ENCODE data around the gene ELOVL7.
"Not testable (repeated sequence)": the region's sequence is repeated elsewhere in the genome, so short reads cannot be mapped to it uniquely, and the experiment has no call there.

Gene ELOVL7

DNA sequence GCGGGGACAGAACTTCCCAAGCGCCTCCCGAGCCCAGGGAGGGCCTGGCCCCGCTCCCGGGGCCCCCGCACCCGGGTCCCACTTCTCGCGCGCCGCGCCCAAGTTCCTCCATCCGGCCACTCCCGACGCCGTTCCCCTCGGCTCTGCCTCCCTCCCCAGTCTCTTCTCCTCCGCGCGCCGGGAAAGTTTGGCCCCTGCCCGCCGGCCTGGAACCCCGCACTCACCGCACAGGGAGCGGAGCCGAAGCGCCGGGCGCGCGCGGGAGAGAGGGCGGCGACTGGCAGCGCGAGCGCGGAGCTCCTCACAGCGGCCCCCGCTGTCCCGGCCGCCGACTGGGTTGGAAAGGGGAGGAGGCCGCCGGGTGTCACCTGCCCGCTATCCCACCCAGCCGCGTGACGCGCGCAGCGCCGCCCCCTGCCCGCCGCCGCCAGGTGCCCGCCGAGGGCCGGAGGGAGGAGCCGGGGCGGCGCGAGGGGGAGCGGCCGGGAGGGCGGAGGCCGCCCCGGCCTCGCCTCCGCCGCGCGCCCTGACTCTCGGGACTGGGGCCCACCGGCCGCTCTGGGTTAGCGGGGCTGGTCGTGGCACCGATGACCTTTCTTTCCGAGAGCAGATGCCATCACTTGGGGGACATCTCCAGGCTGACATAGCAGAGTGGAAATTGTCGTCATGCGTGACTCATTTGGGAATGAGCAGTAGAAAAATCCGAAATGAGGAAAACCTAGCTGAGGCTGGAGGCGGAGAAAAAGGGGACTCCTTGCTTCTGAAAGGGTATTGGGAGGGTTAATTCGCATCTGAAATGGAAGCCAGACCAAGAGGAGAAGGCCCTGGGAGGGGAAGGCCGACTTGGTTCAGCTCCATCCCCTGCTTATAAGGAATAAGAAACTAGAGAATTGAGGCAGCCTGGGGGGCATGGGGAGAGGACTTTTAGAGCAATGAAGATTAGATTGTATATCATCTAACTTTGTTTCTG is at the start of gene ELOVL7:
ELOVL7 (minus strand) TSS at position 334 of the 970 bp plus-strand sequence. CDS start 56,872 bp downstream, outside the sequence.
- DNase-seq: no peak

DNA sequence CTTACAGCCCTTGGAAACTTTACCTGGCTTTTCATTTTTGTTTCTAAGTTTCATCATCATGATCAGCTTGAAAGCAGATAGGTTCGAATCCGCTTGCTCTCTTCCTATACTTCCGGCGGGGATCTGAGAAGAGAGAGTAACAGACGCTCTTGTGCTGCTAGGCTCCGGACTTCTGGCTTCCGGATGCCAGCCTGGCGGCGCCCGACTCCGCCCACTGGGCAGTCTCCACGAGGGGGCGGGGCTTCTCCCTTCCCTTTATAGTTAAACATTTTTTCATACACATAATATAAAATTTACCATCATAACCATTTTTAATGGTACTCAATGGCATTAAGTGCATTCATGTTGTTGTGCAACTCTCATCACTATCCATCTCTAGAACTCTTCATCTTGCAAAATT is 49.5 kb upstream of the ELOVL7 start:
- DNase-seq: no peak

DNA sequence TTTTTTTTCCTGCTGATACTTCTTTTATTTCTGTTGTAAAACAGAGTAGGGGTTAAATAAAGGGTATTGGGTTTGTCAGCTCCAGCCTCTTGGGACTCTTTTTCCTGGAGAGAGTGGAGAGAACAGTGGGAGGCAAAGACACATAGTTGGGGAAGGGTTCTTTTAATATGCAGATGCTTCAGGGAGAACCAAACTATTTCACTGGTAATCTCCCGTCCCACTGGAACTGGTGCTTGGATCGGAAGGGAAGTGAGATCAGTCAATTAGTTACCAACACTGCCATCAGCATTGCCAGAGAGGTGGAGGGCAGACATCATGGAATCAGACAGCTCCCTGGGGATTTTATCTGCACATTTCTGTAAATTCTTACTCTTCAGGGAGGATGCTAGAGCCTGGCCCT is 47.6 kb upstream of the ELOVL7 start:
- DNase-seq: no peak

- no peak for DNase-seq
These were observed 44.4 kb upstream of the ELOVL7 start for GRCh38 chr5:60888359-60889061.

- DNase-seq: no peak
These were observed 43.7 kb upstream of the ELOVL7 start for GRCh38 chr5:60887746-60888145.

- no peak for DNase-seq
These were observed 43.0 kb upstream of the ELOVL7 start for GRCh38 chr5:60887096-60887495.

DNA sequence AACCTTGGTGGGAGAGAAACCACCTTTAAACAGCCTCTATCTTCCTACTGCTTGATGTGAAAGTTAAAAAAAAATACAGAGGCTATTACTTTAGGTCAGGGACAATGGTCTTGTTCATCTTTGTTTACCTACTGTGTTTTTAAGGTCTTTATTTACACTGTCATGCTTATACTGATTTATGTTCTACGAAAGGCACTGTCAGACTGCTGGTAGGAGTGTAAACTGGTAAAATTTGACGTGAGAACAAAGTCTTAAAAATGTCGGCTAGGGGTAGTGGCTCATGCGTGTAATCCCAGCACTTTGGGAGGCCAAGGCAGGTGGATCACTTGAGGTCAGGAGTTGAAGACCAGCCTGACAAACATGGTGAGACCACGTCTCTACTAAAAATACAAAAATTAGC is 42.1 kb upstream of the ELOVL7 start:
- DNase-seq: no peak

DNA sequence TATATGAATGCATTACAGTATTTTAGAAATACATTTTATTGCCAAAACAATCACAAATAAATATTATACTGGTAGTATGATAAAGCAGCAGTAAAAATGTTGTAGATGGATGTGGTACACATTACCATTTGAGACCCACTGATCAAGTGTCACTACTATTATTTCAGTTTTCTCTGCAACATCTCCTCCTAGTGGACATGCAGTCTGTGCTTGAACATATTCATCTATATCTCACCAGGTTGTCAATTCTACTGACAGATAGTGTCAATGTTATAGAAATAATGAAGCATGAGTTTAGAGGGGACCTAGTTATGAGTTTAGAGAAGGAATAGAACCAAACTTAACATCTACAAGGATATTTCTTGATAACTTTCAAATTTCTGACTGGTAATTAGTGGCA is 39.2 kb upstream of the ELOVL7 start:
- DNase-seq: no peak

DNA sequence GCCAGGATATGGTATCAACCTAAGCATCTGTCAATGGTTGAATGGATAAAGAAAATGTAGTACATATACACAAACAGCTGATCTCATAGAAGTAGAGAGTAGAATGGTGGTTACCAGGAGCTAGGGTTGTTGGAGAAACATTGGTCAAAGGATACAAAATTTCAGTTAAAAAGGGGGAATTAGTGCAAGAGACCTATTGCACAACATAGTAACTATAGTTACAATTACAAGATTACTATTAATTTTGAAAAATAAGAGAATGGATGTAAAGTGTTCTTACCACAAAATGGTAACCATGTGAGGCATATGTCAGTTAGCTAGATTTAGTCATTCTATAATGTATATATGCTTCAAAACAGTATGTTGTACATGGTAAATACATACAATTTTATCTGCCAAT is 28.8 kb upstream of the ELOVL7 start:
- DNase-seq: no peak

- DNase-seq: no peak
These were observed 26.8 kb upstream of the ELOVL7 start for GRCh38 chr5:60870857-60871256.

- not testable (repeated sequence) for DNase-seq
These were observed 16.5 kb upstream of the ELOVL7 start for GRCh38 chr5:60860572-60860971.

DNA sequence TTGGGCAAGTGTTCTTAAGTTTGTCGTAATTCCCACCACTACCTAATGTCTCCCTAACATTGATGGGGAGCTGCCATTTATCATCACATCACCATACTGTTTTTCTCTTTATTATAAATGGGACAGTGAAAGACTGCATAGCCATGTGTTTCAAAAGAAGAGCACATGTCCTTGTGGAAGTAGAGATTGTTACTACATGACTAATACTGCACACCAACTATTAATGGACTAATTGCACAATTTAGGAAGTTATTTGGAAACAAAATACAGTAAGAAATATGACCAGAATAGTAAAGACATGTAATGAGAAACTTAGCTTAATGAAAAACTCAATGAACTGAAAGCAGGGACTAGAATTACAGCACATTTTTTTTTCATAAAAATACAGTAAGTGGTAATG is 12.0 kb upstream of the ELOVL7 start:
- no peak for DNase-seq

DNA sequence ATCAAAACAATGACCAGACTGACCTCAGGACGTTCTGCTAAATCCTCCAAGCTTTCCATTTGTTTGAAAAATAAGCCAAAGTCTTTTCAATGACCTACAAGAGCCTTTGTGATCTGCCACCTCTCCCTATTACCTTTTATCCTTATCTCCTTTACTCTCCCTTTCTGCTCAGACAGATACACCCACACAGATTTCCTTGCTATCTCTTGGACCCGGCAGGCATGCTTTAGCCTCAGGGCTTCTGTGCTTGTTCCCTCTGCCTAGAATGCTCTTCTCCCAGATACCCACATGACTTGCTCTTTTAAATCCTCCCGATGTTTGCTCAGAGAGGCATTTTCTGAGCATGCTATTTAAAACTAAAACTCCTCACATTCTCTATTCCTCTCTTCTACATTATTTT is 8.9 kb upstream of the ELOVL7 start:
- no peak for DNase-seq

GRCh38 chr5:60852317-60852716 is 8.2 kb upstream of the ELOVL7 start:
- DNase-seq: no peak

GRCh38 chr5:60851626-60852025 is 7.6 kb upstream of the ELOVL7 start:
- DNase-seq: no peak

GRCh38 chr5:60846298-60846697 is 2.2 kb upstream of the ELOVL7 start:
- no peak for DNase-seq

DNA sequence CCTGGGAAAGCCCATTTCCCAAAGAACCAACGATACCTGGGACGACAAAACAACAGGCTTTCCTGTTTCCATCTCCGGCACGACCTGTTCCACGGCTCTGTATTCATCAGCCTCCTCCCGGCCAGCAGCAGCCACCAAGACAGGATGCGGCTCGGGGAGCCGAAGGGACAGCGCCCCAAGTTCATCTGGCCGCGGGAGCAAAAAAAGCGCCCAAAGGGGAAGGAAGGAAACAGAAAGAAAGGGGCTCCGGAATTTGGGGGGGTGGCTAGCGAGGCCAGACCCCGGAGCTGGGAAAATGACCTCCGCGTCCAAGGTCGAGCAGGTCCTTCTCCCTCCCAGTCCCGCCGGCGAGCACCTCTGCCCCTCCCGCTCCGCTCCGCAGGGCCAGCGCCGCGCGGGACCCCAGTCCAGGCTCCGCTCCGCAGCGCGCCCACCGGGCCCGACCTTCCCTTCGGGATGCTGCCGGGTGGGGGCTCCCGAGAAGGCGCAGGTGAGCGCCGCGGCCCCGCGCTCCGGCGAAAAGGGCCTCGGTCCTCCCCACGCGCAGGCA is 608 bp downstream of the ELOVL7 start:
- DNase-seq: no peak

DNA sequence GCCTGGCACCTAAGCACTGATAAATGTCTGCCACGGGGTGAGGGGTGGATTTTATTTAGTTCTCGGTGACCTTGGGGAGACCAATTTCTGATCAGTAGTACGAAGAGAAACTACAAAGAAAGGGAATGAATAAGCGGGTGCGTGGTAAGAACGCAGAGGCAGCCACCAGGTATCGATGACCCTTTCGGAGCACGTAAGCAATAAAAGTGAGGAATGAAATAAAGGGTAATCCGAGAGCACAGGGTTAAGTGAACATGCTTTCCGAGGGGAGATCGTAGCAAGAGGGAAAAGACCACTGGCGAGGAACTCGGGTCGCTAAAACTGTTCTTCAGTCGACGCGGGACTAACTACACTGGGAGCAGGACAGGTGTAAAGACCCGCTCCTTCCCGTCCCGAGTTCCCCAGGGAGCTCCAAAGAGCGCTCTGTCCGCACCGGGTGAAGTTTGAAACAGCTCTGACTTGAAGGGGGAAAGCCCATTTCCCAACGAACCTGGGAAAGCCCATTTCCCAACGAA is 1.1 kb downstream of the ELOVL7 start:
- no peak for DNase-seq

DNA sequence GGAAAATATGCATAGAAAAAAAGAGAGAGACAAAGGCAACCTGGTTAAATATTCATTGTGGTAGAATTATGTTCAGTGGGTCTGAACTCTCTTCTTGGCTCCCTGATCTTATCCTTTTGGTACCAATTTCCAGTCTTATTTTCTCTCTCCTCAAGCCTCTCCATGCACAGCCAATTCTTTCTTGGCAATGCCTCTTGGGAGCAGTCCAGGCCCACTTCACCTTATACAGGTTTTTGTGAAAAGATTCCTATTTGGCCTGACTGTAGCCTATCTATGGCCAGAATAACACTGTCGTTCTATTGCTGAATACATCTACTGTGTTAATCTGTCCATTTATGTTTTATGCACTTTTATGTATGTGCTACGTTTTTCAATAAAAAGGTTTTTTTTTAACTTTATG is 2.7 kb downstream of the ELOVL7 start:
- no peak for DNase-seq

DNA sequence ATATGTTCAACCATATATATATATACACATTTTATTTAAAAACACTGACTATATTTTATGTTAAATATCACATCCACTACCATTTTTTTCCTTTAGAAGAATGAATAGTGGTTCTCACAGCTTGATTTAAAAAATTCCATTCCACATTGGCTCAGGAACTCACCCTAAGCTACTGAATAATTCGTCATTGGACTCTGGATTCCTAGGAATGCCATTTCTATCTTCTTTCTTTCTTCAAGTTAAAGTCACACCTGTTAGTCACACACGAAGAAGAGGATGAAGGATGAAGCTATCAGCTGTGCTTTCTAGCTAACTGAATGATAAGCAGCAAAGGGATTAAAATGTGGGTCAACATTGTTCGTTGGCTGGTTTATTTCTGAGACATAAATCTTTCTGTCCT is 7.9 kb downstream of the ELOVL7 start:
- DNase-seq: no peak

GRCh38 chr5:60835554-60835953 is 8.5 kb downstream of the ELOVL7 start:
- no peak for DNase-seq

- no peak for DNase-seq
These were observed 10.5 kb downstream of the ELOVL7 start for GRCh38 chr5:60833520-60833919.

DNA sequence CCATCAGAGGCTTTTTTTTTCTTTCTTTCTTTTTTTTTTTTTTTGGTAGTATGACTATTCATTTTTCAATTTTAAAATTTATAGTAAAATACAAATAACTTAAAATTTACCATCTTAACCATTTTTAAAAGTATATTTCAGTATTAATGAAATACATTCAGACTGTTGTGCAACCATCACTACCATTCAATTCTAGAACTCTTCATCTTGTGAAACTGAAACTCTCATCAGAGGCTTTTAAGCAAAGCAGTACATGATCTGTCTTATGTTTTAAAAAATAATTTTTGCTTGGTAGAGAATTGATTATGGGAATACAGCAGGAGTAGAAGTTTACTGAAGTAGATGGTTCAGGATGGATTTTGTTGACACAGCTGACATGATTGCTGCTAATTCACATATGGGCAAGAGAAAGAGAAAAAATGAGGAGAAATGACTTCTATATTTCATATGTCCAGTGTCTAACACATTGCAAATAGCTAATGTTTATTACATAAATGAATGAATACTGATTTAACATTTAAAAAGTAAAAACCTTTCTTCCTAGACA is 13.4 kb downstream of the ELOVL7 start:
- DNase-seq: no peak
